MM.1S (cell line): ENCODE results near the gene HYAL3.

ENCODE experiments used
- CTCF ChIP-seq: fragments of 300-600 bp; sonication (generic); IDR thresholded peaks from 2 replicates; pipeline ENCODE4 v1.5.1; 2016; ENCODE audit warnings: antibody characterized with exemption, low read length, mixed read lengths
- EZH2 ChIP-seq: fragments of 300-600 bp; sonication (generic); optimal IDR thresholded peaks from 2 replicates; pipeline ENCODE3; 2017; ENCODE audit warnings: low read depth, mild to moderate bottlenecking, antibody characterized with exemption, low read length, mixed read lengths
- EZH2phosphoT487 ChIP-seq: fragments of 300-600 bp; sonication (generic); IDR thresholded peaks from 2 replicates; pipeline ENCODE4 v1.6.1; 2018; ENCODE audit warnings: antibody characterized with exemption, low read length

- TF ChIP-seq CTCF (no peak), EZH2 (no peak), EZH2phosphoT487 (no peak)
Observed at GRCh38 chr3:50269977-50270413, 29.2 kb downstream of the HYAL3 start.
